Thoracic aorta (tissue), 2 donors: Measurements from ENCODE around the gene JAKMIP1. TPM values are rescaled to one million over a fixed set of nuclear protein-coding genes. Genes with fewer than 3 reads are reported as not detected.

Experiments used
- ATAC-seq: fragments of 150-250 bp; one replicate; pipeline ENCODE4 v1.8.0; 2017; ENCODE audit warnings: low read depth; ENCODE audit not compliant: insufficient number of reproducible peaks, low FRiP score
- DNase-seq: peaks from one replicate; pipeline ENCODE4 v3.0.0-alpha.2; 2020; ENCODE audit warnings: low spot score
- H3K27ac ChIP-seq, 2 donors: fragments of 200-600 bp; sonication (generic); 1 replicate in 1 of 2; 2 replicates in 1 of 2; pipeline ENCODE4 v1.5.1; 2016; ENCODE audit warnings: mild to moderate bottlenecking in 2 of 2, moderate library complexity in 2 of 2
- H3K27me3 ChIP-seq: fragments of 200-600 bp; sonication (generic); replicated peaks from 2 replicates; pipeline ENCODE4 v1.6.0; 2016; ENCODE audit warnings: mild to moderate bottlenecking; ENCODE audit not compliant: insufficient read depth
- H3K36me3 ChIP-seq: fragments of 200-600 bp; sonication (generic); one replicate; pipeline ENCODE4 v1.5.1; 2016
- H3K4me1 ChIP-seq, 2 donors: fragments of 200-600 bp; sonication (generic); 1 replicate in 1 of 2; 2 replicates in 1 of 2; pipeline versions ENCODE4 v1.5.1 to v1.6.0; 2016; ENCODE audit warnings: low read depth in 2 of 2, mild to moderate bottlenecking in 1 of 2; ENCODE audit not compliant: control insufficient read depth in 1 of 2
- H3K4me3 ChIP-seq: fragments of 200-600 bp; sonication (generic); 2 replicates; pipeline ENCODE4 v1.5.1; 2016; ENCODE audit warnings: mild to moderate bottlenecking
- H3K9me3 ChIP-seq: fragments of 200-600 bp; sonication (generic); 2 replicates; pipeline ENCODE4 v1.5.1; 2016
- CTCF ChIP-seq: fragments of 200-600 bp; sonication (generic); IDR thresholded peaks from one replicate; pipeline ENCODE4 v1.5.1; 2019; ENCODE audit warnings: antibody characterized with exemption
- total RNA-seq, 2 donors: library from RNA; depleted of rRNA; stranded (reverse); fragments of >200 nt; gene quantifications; one replicate each; pipeline versions ENCODE4 v1.1.0 to v1.2.3, GENCODE V29; 2016

Gene JAKMIP1
- total RNA-seq, 2 donors from 2014 or later, result 0.28 to 0.81 TPM

- DNase-seq (no peak), ATAC-seq (no peak)
- no peak for TF ChIP-seq CTCF
These were observed 5.2 kb upstream of the JAKMIP1 start for GRCh38 chr4:6205567-6205931.

DNA sequence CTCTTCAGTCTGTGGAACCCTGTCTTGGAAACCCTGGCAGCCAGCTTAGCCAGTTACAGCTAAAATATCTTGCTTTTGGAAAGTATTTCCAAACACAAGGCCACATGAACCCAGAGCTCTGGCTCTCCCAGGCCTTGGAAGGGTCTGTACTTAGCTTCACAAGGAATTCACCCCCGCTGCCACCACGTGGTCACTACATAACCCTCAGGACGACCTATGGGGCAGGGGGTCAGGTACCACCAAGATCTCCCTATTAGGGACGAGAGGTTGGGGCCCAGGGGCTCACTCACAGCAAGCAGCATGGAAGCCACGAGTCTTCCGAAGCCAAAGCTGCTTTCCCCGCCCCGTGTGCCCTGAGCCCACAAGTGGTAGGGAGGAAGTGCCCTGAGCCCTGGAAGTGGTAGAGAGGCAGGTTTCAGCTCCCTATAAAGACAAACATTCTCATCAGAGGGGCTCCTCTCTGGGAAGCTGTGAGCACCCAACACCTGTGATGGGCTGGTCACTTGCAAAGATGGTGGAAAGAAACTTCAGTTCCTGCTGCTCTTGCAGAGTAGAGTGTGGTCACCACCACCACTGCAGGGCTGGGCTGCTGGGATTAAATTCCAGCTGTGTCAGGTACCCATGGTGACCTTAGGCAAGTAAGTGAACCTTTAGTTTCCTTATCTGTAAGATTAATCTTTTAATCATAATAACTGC, 4.7 kb upstream of the JAKMIP1 start:
- H3K4me1 ChIP-seq, result peaks cover 0 to 2% of the 10 kb centered on the region in 2 donors
- H3K4me3 ChIP-seq, result no peak overlapping the region
- H3K27ac ChIP-seq, result no peak overlapping the region
- H3K9me3 ChIP-seq, result no peaks in the 10 kb centered on the region
- ATAC-seq, result no peak
- DNase-seq, result no peak
- no peak for TF ChIP-seq CTCF
- no peaks in the 10 kb centered on the region for H3K27me3 ChIP-seq
- H3K36me3 ChIP-seq, result no peaks in the 10 kb centered on the region

More at GRCh38 chr4:6205567-6205931, 5.2 kb upstream of the JAKMIP1 start:
- Histone ChIP-seq H3K27ac (no peak overlapping the region), H3K4me1 (no peaks in the 10 kb centered on the region), H3K9me3 (no peaks in the 10 kb centered on the region), H3K36me3 (no peaks in the 10 kb centered on the region), H3K27me3 (no peaks in the 10 kb centered on the region), H3K4me3 (no peak overlapping the region)

DNA sequence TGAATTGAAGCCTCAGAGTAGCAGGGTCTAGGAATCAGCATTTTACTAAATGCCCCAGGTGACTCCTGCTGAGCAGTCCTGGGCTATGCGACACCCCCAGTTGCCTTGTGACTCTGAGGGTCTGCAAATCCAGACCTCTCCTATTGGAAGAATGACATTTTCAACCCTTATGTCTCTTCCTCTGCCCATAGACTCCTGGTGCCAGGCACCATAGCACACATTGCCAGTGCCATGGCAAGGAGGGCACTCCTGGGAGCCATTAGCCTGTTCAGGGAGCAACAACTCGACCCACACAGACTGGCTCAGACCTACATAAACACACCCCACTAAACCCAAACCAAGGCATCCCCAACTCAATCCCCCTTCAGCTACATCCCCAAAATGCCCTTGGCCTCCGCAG, 3.7 kb upstream of the JAKMIP1 start:
- H3K4me3 ChIP-seq, result no peak overlapping the region
- H3K27me3 ChIP-seq, result peaks cover 3% of the 10 kb centered on the region
- H3K9me3 ChIP-seq, result no peaks in the 10 kb centered on the region
- no peak for DNase-seq
- no peaks in the 10 kb centered on the region for H3K36me3 ChIP-seq
- ATAC-seq, result no peak
- TF ChIP-seq CTCF, result no peak
- peaks cover 0 to 12% of the 10 kb centered on the region in 2 donors for H3K4me1 ChIP-seq
- H3K27ac ChIP-seq, result no peak overlapping the region

- ATAC-seq (no peak), DNase-seq (no peak)
These were observed 1.3 kb upstream of the JAKMIP1 start for GRCh38 chr4:6201580-6202091.

More at GRCh38 chr4:6201580-6202091, 1.3 kb upstream of the JAKMIP1 start:
- Histone ChIP-seq H3K27me3 (peaks cover 10% of the 10 kb centered on the region), H3K9me3 (no peaks in the 10 kb centered on the region), H3K36me3 (no peaks in the 10 kb centered on the region), H3K4me3 (no peak overlapping the region), H3K27ac (no peak overlapping the region), H3K4me1 (peaks cover 0 to 17% of the 10 kb centered on the region in 2 donors)
- TF ChIP-seq CTCF, result no peak
